Transverse colon (tissue), 4 donors: ENCODE results near the gene MIDN. TPM values are rescaled to one million over a fixed set of nuclear protein-coding genes. Genes with fewer than 3 reads are reported as not detected.
A peak's percentile ranks its signal among the peaks of the same experiment; 100 is the strongest.

Experiments used
- DNase-seq: peaks from one replicate; pipeline ENCODE4 v3.0.0-alpha.2; 2019
- H3K27ac ChIP-seq, 4 donors: fragments of 200-600 bp; sonication (generic); 2 replicates each; pipeline ENCODE4 v1.5.1; 2016 to 2018; ENCODE audit warnings: inconsistent platforms in 4 of 4
- H3K27me3 ChIP-seq: fragments of 200-600 bp; sonication (generic); 2 replicates; pipeline ENCODE4 v1.5.1; 2017; ENCODE audit warnings: inconsistent platforms
- H3K36me3 ChIP-seq, 4 donors: fragments of 200-600 bp; sonication (generic); 2 replicates each; pipeline ENCODE4 v1.5.1; 2017 to 2019; ENCODE audit warnings: inconsistent platforms in 4 of 4
- H3K4me1 ChIP-seq, 4 donors: fragments of 200-600 bp; sonication (generic); 2 replicates each; pipeline ENCODE4 v1.5.1; 2017 to 2020; ENCODE audit warnings: inconsistent platforms in 4 of 4
- H3K4me3 ChIP-seq, 4 donors: fragments of 200-600 bp; sonication (generic); 1 replicate in 1 of 4; 2 replicates in 3 of 4; pipeline versions ENCODE4 v1.5.1 to v1.6.1; 2017 to 2019; ENCODE audit warnings: inconsistent platforms in 4 of 4
- H3K9me3 ChIP-seq, 2 donors: fragments of 200-600 bp; sonication (generic); 2 replicates each; pipeline ENCODE4 v1.5.1; 2017 to 2019; ENCODE audit warnings: inconsistent platforms in 2 of 2
- CTCF ChIP-seq, 5 experiments: fragments of 200-600 bp in 3 of 5; fragments of 450-650 bp in 2 of 5; sonication (generic) in 3 of 5; IDR thresholded peaks; 1 replicate in 2 of 5; 2 replicates in 3 of 5; pipeline ENCODE4 v1.5.1; 2016 to 2017; ENCODE audit warnings: antibody characterized with exemption in 5 of 5, inconsistent platforms in 3 of 5, mild to moderate bottlenecking in 2 of 5, moderate library complexity in 1 of 5
- EP300 ChIP-seq: sonication (generic); formaldehyde crosslinking; IDR thresholded peaks from one replicate; pipeline ENCODE4 v1.6.1; 2017; ENCODE audit warnings: antibody characterized with exemption, low read depth
- POLR2A ChIP-seq: fragments of 450-650 bp; IDR thresholded peaks from one replicate; pipeline ENCODE4 v1.6.1; 2016; ENCODE audit warnings: antibody characterized with exemption, mild to moderate bottlenecking, moderate library complexity
- POLR2AphosphoS5 ChIP-seq, 3 donors: sonication (generic); formaldehyde crosslinking; IDR thresholded peaks; one replicate each; pipeline ENCODE4 v1.6.1; 2016; ENCODE audit warnings: antibody characterized with exemption in 3 of 3
- WGBS, 2 donors: methylation state at CpG; one replicate each; pipeline ENCODE4 v1.1.5; 2018; ENCODE audit warnings: low coverage in 1 of 2; 5-methylcytosine and 5-hydroxymethylcytosine counted together
- in situ Hi-C, 4 donors: fragments of 200-750 bp; cut with MboI; loops; one replicate each; pipeline versions ENCODE4 v1.15.0 to v1.15.1; 2017; ENCODE audit warnings: low sequenced_read_pairs in 3 of 4, low pct_ligation_motif_present in 1 of 4, low pct_unique_long_range_greater_than_20kb in 1 of 4
- intact Hi-C: fragments of 100-400 bp; cut with DNase I; formaldehyde crosslinking; loops from one replicate; pipeline ENCODE4 v1.15.1; 2023; ENCODE audit warnings: low total_unique reads
- total RNA-seq, 4 donors: library from RNA; depleted of rRNA; stranded (reverse); fragments of >200 nt; gene quantifications; one replicate each; pipeline ENCODE4 v1.1.0, GENCODE V29; 2016

The MIDN gene
- total RNA-seq, 4 donors from 2014 or later = 89.4 to 379 (median 116) TPM

GRCh38 chr19:1258163-1258492 lies 9.7 kb downstream of the MIDN start:
- DNase-seq = no peak
- H3K4me1 ChIP-seq = peaks cover 66 to 93% (median 87%) of the 10 kb centered on the region in 4 donors
- H3K4me3 ChIP-seq = peak overlapping the region in 1 of 4 donors; percentile 1

GRCh38 chr19:1258707-1259205 lies 10.4 kb downstream of the MIDN start:
- no peak for DNase-seq
- intact Hi-C loops (no loop called here), in situ Hi-C loops (no loop called here)
- 11 to 15% methylated on average over 9 to 15 of the region's 15 CpGs for WGBS, 2 donors
- no peaks in the 10 kb centered on the region for H3K27me3 ChIP-seq
- peak overlapping the region; percentile 98 to 100 (median 98) for H3K27ac ChIP-seq
- TF ChIP-seq POLR2A (no peak), EP300 (no peak), POLR2AphosphoS5 (IDR thresholded peaks at IDR 0.05) (no peak), CTCF (IDR thresholded peaks at IDR 0.05) (peak in 1 of 5 experiments; percentile 28)
- no peaks in the 10 kb centered on the region for H3K9me3 ChIP-seq
- peaks cover 65 to 91% (median 84%) of the 10 kb centered on the region in 4 donors for H3K4me1 ChIP-seq
- peaks cover 0 to 34% (median 19%) of the 10 kb centered on the region in 4 donors for H3K36me3 ChIP-seq
- H3K4me3 ChIP-seq = peak overlapping the region in 2 of 4 donors; percentile 13 to 33

More at GRCh38 chr19:1258163-1258492, 9.7 kb downstream of the MIDN start:
- H3K36me3 ChIP-seq = peaks cover 0 to 34% (median 19%) of the 10 kb centered on the region in 4 donors
- no peaks in the 10 kb centered on the region for H3K27me3 ChIP-seq
- in situ Hi-C loops = no loop called here
- peak overlapping the region; percentile 98 to 100 (median 98) for H3K27ac ChIP-seq
- no peaks in the 10 kb centered on the region for H3K9me3 ChIP-seq
- WGBS, 2 donors = 65 to 68% methylated on average over 4 to 8 of the region's 8 CpGs
- TF ChIP-seq POLR2A (no peak), CTCF (IDR thresholded peaks at IDR 0.05) (no peak), EP300 (no peak), POLR2AphosphoS5 (IDR thresholded peaks at IDR 0.05) (peak in 1 of 3 donors; percentile 19)
- intact Hi-C loops = no loop called here

GRCh38 chr19:1259206-1259875 lies 11.0 kb downstream of the MIDN start:
- Histone ChIP-seq H3K4me3 (peak overlapping the region in 2 of 4 donors; percentile 13 to 33), H3K9me3 (no peaks in the 10 kb centered on the region), H3K27me3 (no peaks in the 10 kb centered on the region), H3K4me1 (peaks cover 59 to 85% (median 78%) of the 10 kb centered on the region in 4 donors), H3K27ac (peak overlapping the region; percentile 98 to 100 (median 98)), H3K36me3 (peaks cover 0 to 32% (median 16%) of the 10 kb centered on the region in 4 donors)
- peak; percentile 88 for DNase-seq
- in situ Hi-C loops (no loop called here), intact Hi-C loops (no loop called here)
- TF ChIP-seq POLR2AphosphoS5 (IDR thresholded peaks at IDR 0.05) (peak; percentile 79 to 92 (median 90)), POLR2A (peak; percentile 88), EP300 (peak; percentile 1), CTCF (IDR thresholded peaks at IDR 0.05) (no peak)
- 0 to 4% methylated on average over 4 to 17 of the region's 17 CpGs for WGBS, 2 donors

GRCh38 chr19:1259876-1260748 lies 11.7 kb downstream of the MIDN start:
- 7 to 11% methylated on average over 3 to 30 of the region's 33 CpGs for WGBS, 2 donors
- H3K4me3 ChIP-seq = peak overlapping the region in 3 of 4 donors; percentile 10 to 61 (median 55)
- in situ Hi-C loops (no loop called here), intact Hi-C loops (no loop called here)
- peak; percentile 63 for DNase-seq
- peaks cover 58 to 79% (median 73%) of the 10 kb centered on the region in 4 donors for H3K4me1 ChIP-seq
- H3K9me3 ChIP-seq = no peaks in the 10 kb centered on the region
- peaks cover 0 to 24% (median 10%) of the 10 kb centered on the region in 4 donors for H3K36me3 ChIP-seq
- H3K27me3 ChIP-seq = no peaks in the 10 kb centered on the region
- H3K27ac ChIP-seq = peak overlapping the region; percentile 98 to 100 (median 98)
- TF ChIP-seq CTCF (IDR thresholded peaks at IDR 0.05) (no peak), POLR2AphosphoS5 (IDR thresholded peaks at IDR 0.05) (peak in 2 of 3 donors; percentile 32)
